Measurements from ENCODE around the gene PRXL2A. TPM values are rescaled to one million over a fixed set of nuclear protein-coding genes. Genes with fewer than 3 reads are reported as not detected.

PRXL2A gene
- total and polyA plus RNA-seq, 10 of the 15 experiments (the other 5 are each of a cell fraction or from before 2014, with no cell fraction given): 2.8 to 15.6 (median 11.1) TPM

DNA sequence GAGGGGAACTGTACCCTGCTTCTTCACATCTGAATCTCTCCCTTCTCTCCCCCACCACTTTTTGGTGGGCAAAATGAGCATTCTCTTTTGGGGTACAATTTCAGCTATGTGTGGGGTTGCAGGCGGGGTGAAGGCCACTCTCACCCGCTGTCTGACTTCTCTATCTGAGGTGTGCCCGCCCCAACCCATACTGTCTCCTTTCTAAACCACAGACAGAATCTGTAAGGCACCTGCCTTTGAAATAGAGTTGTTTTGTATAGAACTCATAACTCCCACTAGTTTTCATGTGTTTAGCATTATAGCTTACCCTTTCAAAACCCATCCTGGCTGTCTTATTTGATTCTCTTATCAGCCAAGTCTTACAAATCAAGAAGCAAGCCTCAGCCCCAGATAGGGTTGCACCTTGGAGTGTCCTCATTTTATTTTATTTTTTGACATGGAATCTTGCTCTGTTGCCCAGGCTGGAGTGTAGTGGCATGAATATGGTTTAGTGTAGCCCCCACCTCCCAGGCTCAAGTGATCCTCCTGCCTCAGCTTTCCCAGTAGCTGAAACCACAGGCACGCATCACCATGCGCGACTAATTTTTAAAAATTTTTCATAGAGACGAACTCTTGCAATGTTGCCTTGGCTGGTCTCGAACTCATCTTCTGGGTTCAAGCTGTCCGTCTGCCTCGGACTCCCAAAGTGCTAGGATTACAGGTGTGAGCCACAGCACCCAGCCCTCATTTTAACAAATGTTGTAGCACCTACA, 57.7 kb downstream of the PRXL2A start:
- Histone ChIP-seq H3K4me3 (no peak overlapping the region), H4K20me1 (ENCODE audit: control insufficient read depth, insufficient read depth) (no peaks in the 10 kb centered on the region)
- peak; percentile 61 for FAIRE-seq

More for the DNA sequence above, 57.7 kb downstream of the PRXL2A start:
- no peak overlapping the region for H3K9ac ChIP-seq (ENCODE audit: control insufficient read depth, insufficient read depth, low read length)
- POLR2A ChIA-PET: interaction anchor here (2.7 to 12.9 kb wide), 4 partner anchors 9 to 39 kb away, joined by 8 to 190 read pairs (median 17); partner anchors contain the start of gene TSPAN14
- H3K9me3 ChIP-seq (replicated peaks; ENCODE audit: control insufficient read depth, insufficient read depth, low read length): no peaks in the 10 kb centered on the region
- peak; percentile 52 for TF ChIP-seq RUNX3 (IDR thresholded peaks at IDR 0.05; ENCODE audit: low read length)
- peak in 1 of 2 experiments; percentile 33; a peak in 1 of 4 replicates for TF ChIP-seq BHLHE40 (IDR thresholded peaks at IDR 0.05; ENCODE audit: borderline replicate concordance in 1 of 2, low read depth in 2 of 2, low read length in 1 of 2)
- TF ChIP-seq MYB (IDR thresholded peaks at IDR 0.05; ENCODE audit: borderline replicate concordance, low read depth, low read length): no peak
- no peak for TF ChIP-seq EED (IDR thresholded peaks at IDR 0.05; ENCODE audit: low read depth)
- peak; percentile 8; the same call in 1 of the 2 replicates for TF ChIP-seq MTA2 (IDR thresholded peaks at IDR 0.05; ENCODE audit: low read depth)
- TF ChIP-seq, protein P1, sequence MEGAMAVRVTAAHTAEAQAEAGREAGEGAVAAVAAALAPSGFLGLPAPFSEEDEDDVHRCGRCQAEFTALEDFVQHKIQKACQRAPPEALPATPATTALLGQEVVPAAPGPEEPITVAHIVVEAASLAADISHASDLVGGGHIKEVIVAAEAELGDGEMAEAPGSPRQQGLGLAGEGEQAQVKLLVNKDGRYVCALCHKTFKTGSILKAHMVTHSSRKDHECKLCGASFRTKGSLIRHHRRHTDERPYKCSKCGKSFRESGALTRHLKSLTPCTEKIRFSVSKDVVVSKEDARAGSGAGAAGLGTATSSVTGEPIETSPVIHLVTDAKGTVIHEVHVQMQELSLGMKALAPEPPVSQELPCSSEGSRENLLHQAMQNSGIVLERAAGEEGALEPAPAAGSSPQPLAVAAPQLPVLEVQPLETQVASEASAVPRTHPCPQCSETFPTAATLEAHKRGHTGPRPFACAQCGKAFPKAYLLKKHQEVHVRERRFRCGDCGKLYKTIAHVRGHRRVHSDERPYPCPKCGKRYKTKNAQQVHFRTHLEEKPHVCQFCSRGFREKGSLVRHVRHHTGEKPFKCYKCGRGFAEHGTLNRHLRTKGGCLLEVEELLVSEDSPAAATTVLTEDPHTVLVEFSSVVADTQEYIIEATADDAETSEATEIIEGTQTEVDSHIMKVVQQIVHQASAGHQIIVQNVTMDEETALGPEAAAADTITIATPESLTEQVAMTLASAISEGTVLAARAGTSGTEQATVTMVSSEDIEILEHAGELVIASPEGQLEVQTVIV (IDR thresholded peaks at IDR 0.05; ENCODE audit: borderline replicate concordance, partially characterized antibody): no peak
- TF ChIP-seq MXI1 (IDR thresholded peaks at IDR 0.05; ENCODE audit: low read depth, low read length): no peak
- TF ChIP-seq CHD4 (IDR thresholded peaks at IDR 0.05): no peak
- no peak for TF ChIP-seq CHD1 (IDR thresholded peaks at IDR 0.05; ENCODE audit: low read depth, low read length)
- TF ChIP-seq, protein P2, sequence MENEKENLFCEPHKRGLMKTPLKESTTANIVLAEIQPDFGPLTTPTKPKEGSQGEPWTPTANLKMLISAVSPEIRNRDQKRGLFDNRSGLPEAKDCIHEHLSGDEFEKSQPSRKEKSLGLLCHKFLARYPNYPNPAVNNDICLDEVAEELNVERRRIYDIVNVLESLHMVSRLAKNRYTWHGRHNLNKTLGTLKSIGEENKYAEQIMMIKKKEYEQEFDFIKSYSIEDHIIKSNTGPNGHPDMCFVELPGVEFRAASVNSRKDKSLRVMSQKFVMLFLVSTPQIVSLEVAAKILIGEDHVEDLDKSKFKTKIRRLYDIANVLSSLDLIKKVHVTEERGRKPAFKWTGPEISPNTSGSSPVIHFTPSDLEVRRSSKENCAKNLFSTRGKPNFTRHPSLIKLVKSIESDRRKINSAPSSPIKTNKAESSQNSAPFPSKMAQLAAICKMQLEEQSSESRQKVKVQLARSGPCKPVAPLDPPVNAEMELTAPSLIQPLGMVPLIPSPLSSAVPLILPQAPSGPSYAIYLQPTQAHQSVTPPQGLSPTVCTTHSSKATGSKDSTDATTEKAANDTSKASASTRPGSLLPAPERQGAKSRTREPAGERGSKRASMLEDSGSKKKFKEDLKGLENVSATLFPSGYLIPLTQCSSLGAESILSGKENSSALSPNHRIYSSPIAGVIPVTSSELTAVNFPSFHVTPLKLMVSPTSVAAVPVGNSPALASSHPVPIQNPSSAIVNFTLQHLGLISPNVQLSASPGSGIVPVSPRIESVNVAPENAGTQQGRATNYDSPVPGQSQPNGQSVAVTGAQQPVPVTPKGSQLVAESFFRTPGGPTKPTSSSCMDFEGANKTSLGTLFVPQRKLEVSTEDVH (IDR thresholded peaks at IDR 0.05; ENCODE audit: low read depth, partially characterized antibody): no peak
- TF ChIP-seq, protein P3, sequence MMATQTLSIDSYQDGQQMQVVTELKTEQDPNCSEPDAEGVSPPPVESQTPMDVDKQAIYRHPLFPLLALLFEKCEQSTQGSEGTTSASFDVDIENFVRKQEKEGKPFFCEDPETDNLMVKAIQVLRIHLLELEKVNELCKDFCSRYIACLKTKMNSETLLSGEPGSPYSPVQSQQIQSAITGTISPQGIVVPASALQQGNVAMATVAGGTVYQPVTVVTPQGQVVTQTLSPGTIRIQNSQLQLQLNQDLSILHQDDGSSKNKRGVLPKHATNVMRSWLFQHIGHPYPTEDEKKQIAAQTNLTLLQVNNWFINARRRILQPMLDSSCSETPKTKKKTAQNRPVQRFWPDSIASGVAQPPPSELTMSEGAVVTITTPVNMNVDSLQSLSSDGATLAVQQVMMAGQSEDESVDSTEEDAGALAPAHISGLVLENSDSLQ (IDR thresholded peaks at IDR 0.05): no peak
- TF ChIP-seq ZNF622 (IDR thresholded peaks at IDR 0.05): no peak
- no peak for TF ChIP-seq SMC3 (IDR thresholded peaks at IDR 0.05; ENCODE audit: borderline replicate concordance, low read length)
- peaks cover 91% of the 10 kb centered on the region for H3K79me2 ChIP-seq (ENCODE audit: control insufficient read depth, insufficient read depth, low read length)
- H3K27ac ChIP-seq (ENCODE audit: control insufficient read depth, insufficient read depth): peak overlapping the region; percentile 47
- CTCF ChIA-PET: interaction anchor here (1.1 to 21.5 kb wide), 5 partner anchors 9 to 134 kb away, joined by 3 to 402 read pairs (median 8); no protein-coding TSS in a partner anchor
- intact Hi-C loops (cut with micrococcal nuclease; ENCODE audit: unreplicated experiment) (no loop called here), in situ Hi-C loops (cut with MboI) (no loop called here)
- no peaks in the 10 kb centered on the region for H3K27me3 ChIP-seq (replicated peaks in 1 of 2; ENCODE audit: control insufficient read depth in 2 of 2, insufficient read depth in 2 of 2, low read length in 1 of 2)
- H2AFZ ChIP-seq (ENCODE audit: control insufficient read depth, low read depth, low read length): no peak overlapping the region
- H3K4me1 ChIP-seq (ENCODE audit: control insufficient read depth, insufficient read depth, low read length): peaks cover 76% of the 10 kb centered on the region
- BruUV-seq (replicated peaks): no TSS peak
- peak overlapping the region; percentile 83 for H3K4me2 ChIP-seq (ENCODE audit: control insufficient read depth, insufficient read depth)
- 96% methylated on average over 10 of the region's 10 CpGs for WGBS (ENCODE audit: insufficient coverage, insufficient replicate concordance, low lambda C conversion rate, missing lambda C conversion rate)
- SMC1A ChIA-PET (ENCODE audit: uncharacterized antibody, unreplicated experiment): interaction anchor here (0.7 to 36.0 kb wide), 9 partner anchors 5 to 262 kb away, joined by 3 to 1038 read pairs (median 11); partner anchors contain the start of gene SH2D4B
- no peak for DNase-seq (ENCODE audit: low read depth, low spot score)
- H3K36me3 ChIP-seq (ENCODE audit: control insufficient read depth in 2 of 2, insufficient read depth in 2 of 2, low read length in 1 of 2): peaks cover 2 to 3% of the 10 kb centered on the region in 2 experiments
- ATAC-seq: peak; percentile 55
- RAD21 ChIA-PET (ENCODE audit: unreplicated experiment): interaction anchor here (0.8 to 21.4 kb wide), 5 partner anchors 10 to 36 kb away, joined by 3 to 412 read pairs (median 16); no protein-coding TSS in a partner anchor

Measured in GM12878 (cell line).